Choroid plexus epithelial cell (primary cell): ENCODE data around the gene MEIOC.
"Not testable (repeated sequence)": the region's sequence is repeated elsewhere in the genome, so short reads cannot be mapped to it uniquely, and the experiment has no call there.

Experiments
- DNase-seq: peaks from one replicate; pipeline ENCODE4 v3.0.0-alpha.2; 2010; ENCODE audit warnings: low read depth
- H3K4me3 ChIP-seq: 2 replicates; pipeline ENCODE4 v1.5.1; 2011; ENCODE audit warnings: low read depth, mild to moderate bottlenecking, control low read depth, low read length, moderate library complexity
- TF ChIP-seq, protein P1 (sequence below): conservative IDR thresholded peaks from 2 replicates; pipeline ENCODE4 v1.5.1; 2011; ENCODE audit warnings: low read depth, mild to moderate bottlenecking, control low read depth, inconsistent platforms, low read length, moderate library complexity

Gene MEIOC

DNA sequence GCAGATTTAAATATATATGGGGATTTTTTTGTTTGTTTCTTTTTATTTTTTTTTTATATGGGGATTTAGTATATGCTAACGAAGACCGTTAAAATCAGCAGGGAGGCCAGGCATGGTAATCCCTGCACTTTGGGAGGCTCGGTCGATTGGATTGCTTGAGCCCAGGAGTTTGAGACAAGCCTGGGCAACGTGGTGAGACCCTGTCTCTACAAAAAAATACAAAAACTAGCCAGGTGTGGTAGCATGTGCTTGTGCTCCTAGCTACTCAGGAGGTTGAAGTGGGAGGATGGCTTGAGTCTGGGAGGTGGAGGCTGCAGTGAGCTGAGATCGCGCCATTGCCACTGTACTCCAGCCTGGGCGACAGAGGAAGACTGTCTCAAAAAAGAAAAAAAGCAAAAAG lies 22.3 kb upstream of the MEIOC start:
- H3K4me3 ChIP-seq: no peak overlapping the region
- DNase-seq: no peak
- TF ChIP-seq, protein P1, sequence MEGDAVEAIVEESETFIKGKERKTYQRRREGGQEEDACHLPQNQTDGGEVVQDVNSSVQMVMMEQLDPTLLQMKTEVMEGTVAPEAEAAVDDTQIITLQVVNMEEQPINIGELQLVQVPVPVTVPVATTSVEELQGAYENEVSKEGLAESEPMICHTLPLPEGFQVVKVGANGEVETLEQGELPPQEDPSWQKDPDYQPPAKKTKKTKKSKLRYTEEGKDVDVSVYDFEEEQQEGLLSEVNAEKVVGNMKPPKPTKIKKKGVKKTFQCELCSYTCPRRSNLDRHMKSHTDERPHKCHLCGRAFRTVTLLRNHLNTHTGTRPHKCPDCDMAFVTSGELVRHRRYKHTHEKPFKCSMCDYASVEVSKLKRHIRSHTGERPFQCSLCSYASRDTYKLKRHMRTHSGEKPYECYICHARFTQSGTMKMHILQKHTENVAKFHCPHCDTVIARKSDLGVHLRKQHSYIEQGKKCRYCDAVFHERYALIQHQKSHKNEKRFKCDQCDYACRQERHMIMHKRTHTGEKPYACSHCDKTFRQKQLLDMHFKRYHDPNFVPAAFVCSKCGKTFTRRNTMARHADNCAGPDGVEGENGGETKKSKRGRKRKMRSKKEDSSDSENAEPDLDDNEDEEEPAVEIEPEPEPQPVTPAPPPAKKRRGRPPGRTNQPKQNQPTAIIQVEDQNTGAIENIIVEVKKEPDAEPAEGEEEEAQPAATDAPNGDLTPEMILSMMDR: no peak

DNA sequence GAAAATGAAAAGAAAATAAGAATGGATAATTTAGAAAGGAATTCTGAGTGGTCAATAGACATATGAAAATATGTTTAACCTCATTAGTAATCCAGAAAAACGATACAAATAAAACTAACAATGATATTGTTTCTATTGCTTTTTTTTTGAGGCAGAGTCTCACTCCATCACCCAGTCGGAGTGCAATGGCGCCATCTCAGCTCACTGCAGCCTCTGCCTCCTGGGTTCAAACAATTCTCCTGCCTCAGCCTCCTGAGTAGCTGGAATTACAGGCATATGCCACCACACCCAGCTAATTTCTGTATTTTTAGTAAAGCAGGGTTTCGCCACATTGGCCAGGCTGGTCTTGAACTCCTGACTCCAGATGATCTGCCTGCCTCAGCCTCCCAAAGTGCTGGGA lies 21.9 kb upstream of the MEIOC start:
- TF ChIP-seq, protein P1: peak; percentile 21
- H3K4me3 ChIP-seq, DNase-seq: not testable (repeated sequence)

DNA sequence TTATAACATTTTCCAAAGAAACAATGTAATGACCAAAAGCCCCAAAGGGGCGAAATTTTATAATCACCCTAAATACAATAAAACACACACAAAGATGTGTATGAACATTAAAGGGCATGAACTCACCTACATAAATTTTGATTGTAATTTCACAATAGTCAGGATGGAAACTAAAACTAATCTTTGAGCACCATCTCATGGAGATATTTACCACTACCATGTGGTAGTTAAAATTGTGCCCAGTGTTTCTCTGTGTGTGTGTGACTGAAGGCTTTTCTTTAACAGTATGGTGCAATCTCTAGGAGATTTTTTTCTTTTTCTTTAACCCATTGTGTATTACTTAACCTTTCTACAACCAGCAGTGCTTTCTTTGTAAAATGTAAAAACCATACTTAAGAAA lies 19.7 kb upstream of the MEIOC start:
- peak; percentile 85 for DNase-seq

DNA sequence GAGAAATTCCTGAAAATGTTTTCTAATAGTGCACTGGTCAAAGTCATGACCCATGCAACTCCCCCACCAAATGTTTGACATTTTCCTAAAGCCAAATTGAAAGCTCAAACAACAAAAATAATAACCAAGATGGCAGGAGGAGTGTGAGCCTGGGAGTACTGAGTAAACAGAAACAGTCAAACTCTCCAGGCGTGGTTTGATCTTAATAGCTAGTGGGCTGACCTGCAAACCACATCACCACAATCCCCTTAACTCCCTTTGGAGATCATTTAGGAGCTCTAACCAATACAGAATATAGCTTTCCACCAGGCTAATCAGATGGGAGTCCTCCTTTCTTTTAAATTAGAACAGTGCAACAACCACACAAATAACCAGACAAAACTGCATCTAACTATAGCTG lies 19.2 kb upstream of the MEIOC start:
- no peak overlapping the region for H3K4me3 ChIP-seq
- peak; percentile 57 for DNase-seq
- TF ChIP-seq, protein P1: no peak

More for the DNA sequence above, 19.7 kb upstream of the MEIOC start:
- H3K4me3 ChIP-seq: no peak overlapping the region
- TF ChIP-seq, protein P1: peak; percentile 55

DNA sequence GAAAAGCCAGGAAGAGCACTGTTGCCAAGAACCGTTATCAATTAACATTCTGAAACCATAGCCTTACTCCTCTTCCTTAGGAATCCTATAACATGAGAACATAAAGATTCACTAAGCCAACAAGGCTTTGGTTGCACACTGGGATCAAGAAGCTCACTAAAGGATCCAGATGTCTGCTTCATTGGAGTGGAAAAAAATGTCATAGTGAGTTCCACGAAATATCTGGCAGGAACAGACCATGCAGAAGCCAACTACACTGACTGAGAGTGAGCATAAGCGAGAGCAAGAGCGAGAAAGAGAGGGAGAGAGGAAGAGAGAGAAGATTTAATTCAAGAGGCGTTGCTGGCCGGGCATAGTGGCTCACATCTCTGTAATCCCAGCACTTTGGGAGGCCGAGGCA lies 13.4 kb upstream of the MEIOC start:
- DNase-seq: no peak
- H3K4me3 ChIP-seq: no peak overlapping the region
- TF ChIP-seq, protein P1: no peak

DNA sequence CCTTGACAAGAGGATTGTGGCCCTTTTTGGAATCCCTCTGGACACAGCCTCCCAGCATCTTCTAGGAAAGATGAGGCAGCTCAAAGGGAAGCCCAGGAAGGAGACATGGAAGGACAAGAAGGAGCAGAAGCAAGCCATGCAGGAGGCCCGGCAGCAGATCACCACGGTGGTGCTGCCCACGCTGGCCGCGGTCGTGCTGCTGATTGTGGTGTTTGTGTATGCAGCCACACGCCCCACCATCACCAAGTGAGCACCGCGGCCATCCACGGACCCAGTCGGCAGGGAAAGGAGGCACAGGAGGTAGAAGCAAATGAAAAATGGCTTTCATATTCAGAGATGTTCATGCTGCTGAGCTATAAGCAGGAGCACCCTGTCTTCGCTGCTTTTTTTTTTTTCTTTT lies 10.9 kb upstream of the MEIOC start:
- TF ChIP-seq, protein P1: no peak
- DNase-seq: no peak
- no peak overlapping the region for H3K4me3 ChIP-seq

DNA sequence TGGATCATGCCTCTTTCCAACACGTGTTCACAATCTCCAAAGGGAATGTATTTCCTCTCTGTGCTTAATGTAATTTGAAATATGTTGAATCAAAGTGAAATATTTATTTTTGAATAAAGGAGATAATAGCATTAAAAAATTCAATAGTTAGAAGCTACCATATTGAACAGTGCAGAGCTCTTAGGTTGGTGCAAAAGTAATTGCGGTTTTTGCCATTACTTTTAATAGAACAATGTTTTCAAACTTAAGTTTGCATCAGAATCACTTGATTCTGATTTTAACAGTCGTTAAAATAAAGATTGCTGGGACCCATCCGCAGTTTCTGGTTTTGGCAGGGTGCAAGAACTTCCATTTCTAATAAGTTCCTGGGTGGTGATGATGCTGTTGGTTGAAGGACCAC lies 10.0 kb upstream of the MEIOC start:
- no peak for DNase-seq
- H3K4me3 ChIP-seq: no peak overlapping the region
- TF ChIP-seq, protein P1: no peak
